ENCODE results near the gene OSTN. TPM values are rescaled to one million over a fixed set of nuclear protein-coding genes. Genes with fewer than 3 reads are reported as not detected.

The OSTN gene
- total and polyA plus RNA-seq, 2 donors (not counting 1 experiment from before 2014, with no cell fraction given): not detected

DNA sequence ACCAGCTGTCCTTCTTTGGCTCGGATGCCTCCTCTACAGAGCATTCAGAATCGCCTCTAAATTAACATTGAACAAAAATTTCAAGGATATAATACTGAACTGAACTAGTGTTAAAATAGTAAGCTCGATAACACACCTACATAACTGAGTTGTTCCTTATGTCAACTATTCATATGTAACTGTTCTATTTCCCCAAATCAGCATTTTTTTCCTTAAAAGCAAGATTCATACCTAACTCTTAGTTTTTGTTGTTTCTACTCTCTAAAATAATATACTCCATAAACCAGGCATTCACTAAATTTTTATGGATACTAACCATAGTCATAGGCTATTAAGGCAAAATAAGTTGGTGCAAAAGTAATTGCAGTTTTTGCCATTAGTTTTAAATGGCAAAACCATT lies 32.7 kb upstream of the OSTN start:
- Histone ChIP-seq H3K4me1 (ENCODE audit: control insufficient read depth in 2 of 2, insufficient read depth in 2 of 2, low read length in 2 of 2) (no peaks in the 10 kb centered on the region), H3K9ac (ENCODE audit: low read length) (no peak overlapping the region), H2AFZ (ENCODE audit: insufficient read depth, low read depth, low read length, poor library complexity, severe bottlenecking) (no peak overlapping the region), H3K9me3 (ENCODE audit: control extremely low read depth in 1 of 3, control insufficient read depth in 2 of 3, insufficient read depth in 1 of 3, low read length in 2 of 3) (peaks cover 0 to 6% (median 2%) of the 10 kb centered on the region in 3 donors), H3K4me2 (replicated peaks; ENCODE audit: low read depth, low read length, poor library complexity, severe bottlenecking) (no peak overlapping the region), H3K27ac (ENCODE audit: low read length in 2 of 2) (no peak overlapping the region), H4K20me1 (ENCODE audit: control insufficient read depth, insufficient read depth, low read length, poor library complexity, severe bottlenecking) (no peaks in the 10 kb centered on the region), H3K36me3 (replicated peaks in 1 of 2; ENCODE audit: control extremely low read depth in 1 of 2, control insufficient read depth in 1 of 2, extremely low read depth in 1 of 2, insufficient read depth in 2 of 2, low read length in 1 of 2) (no peaks in the 10 kb centered on the region), H3K79me2 (ENCODE audit: control insufficient read depth, insufficient read depth, low read length) (no peaks in the 10 kb centered on the region), H3K4me3 (ENCODE audit: control extremely low read depth in 1 of 5, extremely low read depth in 1 of 5, insufficient read depth in 1 of 5, low read depth in 2 of 5, low read length in 4 of 5) (no peak overlapping the region), H3K27me3 (replicated peaks in 1 of 4; ENCODE audit: control extremely low read depth in 1 of 4, control insufficient read depth in 3 of 4, insufficient read depth in 4 of 4, low read length in 3 of 4) (no peaks in the 10 kb centered on the region)
- no peak for ATAC-seq (ENCODE audit: low read depth)
- Mint-ChIP-seq H3K4me1 (peaks cover 13% of the 10 kb centered on the region), H3K9me3 (ENCODE audit: insufficient read depth) (peaks cover 4% of the 10 kb centered on the region), H3K4me3 (no peak overlapping the region), H3K27ac (no peak overlapping the region), H3K27me3 (no peaks in the 10 kb centered on the region)
- no peak for DNase-seq
- intact Hi-C loops (cut with micrococcal nuclease): no loop called here
- ChIA-PET POLR2A (interaction anchor here (0.6 kb wide), 1 partner anchor 79 kb away, joined by 6 read pairs; no protein-coding TSS in a partner anchor), CTCF (no interaction called here)
- TF ChIP-seq, protein P1, sequence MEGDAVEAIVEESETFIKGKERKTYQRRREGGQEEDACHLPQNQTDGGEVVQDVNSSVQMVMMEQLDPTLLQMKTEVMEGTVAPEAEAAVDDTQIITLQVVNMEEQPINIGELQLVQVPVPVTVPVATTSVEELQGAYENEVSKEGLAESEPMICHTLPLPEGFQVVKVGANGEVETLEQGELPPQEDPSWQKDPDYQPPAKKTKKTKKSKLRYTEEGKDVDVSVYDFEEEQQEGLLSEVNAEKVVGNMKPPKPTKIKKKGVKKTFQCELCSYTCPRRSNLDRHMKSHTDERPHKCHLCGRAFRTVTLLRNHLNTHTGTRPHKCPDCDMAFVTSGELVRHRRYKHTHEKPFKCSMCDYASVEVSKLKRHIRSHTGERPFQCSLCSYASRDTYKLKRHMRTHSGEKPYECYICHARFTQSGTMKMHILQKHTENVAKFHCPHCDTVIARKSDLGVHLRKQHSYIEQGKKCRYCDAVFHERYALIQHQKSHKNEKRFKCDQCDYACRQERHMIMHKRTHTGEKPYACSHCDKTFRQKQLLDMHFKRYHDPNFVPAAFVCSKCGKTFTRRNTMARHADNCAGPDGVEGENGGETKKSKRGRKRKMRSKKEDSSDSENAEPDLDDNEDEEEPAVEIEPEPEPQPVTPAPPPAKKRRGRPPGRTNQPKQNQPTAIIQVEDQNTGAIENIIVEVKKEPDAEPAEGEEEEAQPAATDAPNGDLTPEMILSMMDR (IDR thresholded peaks at IDR 0.05): no peak
- no peak for TF ChIP-seq EZH2 (IDR thresholded peaks at IDR 0.05; ENCODE audit: borderline replicate concordance, insufficient read depth, low read depth, low read length, poor library complexity, severe bottlenecking)
- no CpG with 5 or more reads among the region's 3 CpGs for WGBS (ENCODE audit: insufficient coverage)

DNA sequence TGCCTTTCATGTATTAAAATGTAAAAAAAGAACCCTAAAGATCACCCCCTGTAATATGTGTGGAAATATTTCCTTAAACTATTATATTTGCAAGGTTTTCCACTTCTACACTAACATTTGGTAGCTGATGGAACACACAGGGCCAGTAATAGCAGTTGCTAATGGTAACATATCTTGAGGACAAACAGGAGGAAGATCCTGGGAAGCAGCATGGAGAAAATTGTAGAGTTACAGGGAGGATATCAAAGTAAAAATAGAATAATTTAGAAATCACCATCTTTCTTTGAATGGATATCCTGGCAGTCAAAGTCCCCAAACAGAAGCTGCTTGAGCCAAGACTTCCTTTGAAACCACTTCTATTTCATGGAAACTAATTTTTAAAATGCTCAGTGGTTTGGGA lies 29.5 kb upstream of the OSTN start:
- CTCF ChIA-PET: no interaction called here
- no peak overlapping the region for H3K27ac Mint-ChIP-seq
- Histone ChIP-seq H3K4me3 (ENCODE audit: control extremely low read depth in 1 of 5, extremely low read depth in 1 of 5, insufficient read depth in 1 of 5, low read depth in 2 of 5, low read length in 4 of 5) (no peak overlapping the region), H2AFZ (ENCODE audit: insufficient read depth, low read depth, low read length, poor library complexity, severe bottlenecking) (no peak overlapping the region), H4K20me1 (ENCODE audit: control insufficient read depth, insufficient read depth, low read length, poor library complexity, severe bottlenecking) (no peaks in the 10 kb centered on the region), H3K9me3 (ENCODE audit: control extremely low read depth in 1 of 3, control insufficient read depth in 2 of 3, insufficient read depth in 1 of 3, low read length in 2 of 3) (no peaks in the 10 kb centered on the region), H3K4me1 (ENCODE audit: control insufficient read depth in 2 of 2, insufficient read depth in 2 of 2, low read length in 2 of 2) (no peaks in the 10 kb centered on the region), H3K4me2 (replicated peaks; ENCODE audit: low read depth, low read length, poor library complexity, severe bottlenecking) (no peak overlapping the region), H3K36me3 (replicated peaks in 1 of 2; ENCODE audit: control extremely low read depth in 1 of 2, control insufficient read depth in 1 of 2, extremely low read depth in 1 of 2, insufficient read depth in 2 of 2, low read length in 1 of 2) (no peaks in the 10 kb centered on the region), H3K9ac (ENCODE audit: low read length) (no peak overlapping the region), H3K27me3 (replicated peaks in 1 of 4; ENCODE audit: control extremely low read depth in 1 of 4, control insufficient read depth in 3 of 4, insufficient read depth in 4 of 4, low read length in 3 of 4) (no peaks in the 10 kb centered on the region), H3K79me2 (ENCODE audit: control insufficient read depth, insufficient read depth, low read length) (no peaks in the 10 kb centered on the region), H3K27ac (ENCODE audit: low read length in 2 of 2) (no peak overlapping the region)
- H3K4me3 Mint-ChIP-seq: peak overlapping the region; percentile 18
- H3K4me1 Mint-ChIP-seq: peaks cover 13% of the 10 kb centered on the region
- peaks cover 2% of the 10 kb centered on the region for H3K9me3 Mint-ChIP-seq (ENCODE audit: insufficient read depth)
- POLR2A ChIA-PET: no interaction called here
- no peak for ATAC-seq (ENCODE audit: low read depth)
- no peak for DNase-seq
- intact Hi-C loops (cut with micrococcal nuclease): no loop called here
- H3K27me3 Mint-ChIP-seq: no peaks in the 10 kb centered on the region
- TF ChIP-seq EZH2 (IDR thresholded peaks at IDR 0.05; ENCODE audit: borderline replicate concordance, insufficient read depth, low read depth, low read length, poor library complexity, severe bottlenecking): no peak
- TF ChIP-seq, protein P1 (IDR thresholded peaks at IDR 0.05): no peak

All from B cell (primary cell).